IMR-90 (cell line): ENCODE results near the gene EIF4E1B.

Experiments used
- BHLHE40 ChIP-seq: fragments of 150-350 bp; IDR thresholded peaks from 2 replicates; pipeline ENCODE4 v1.6.1; 2016; ENCODE audit warnings: mild to moderate bottlenecking, low read depth, low read length
- CEBPB ChIP-seq: IDR thresholded peaks from 2 replicates; pipeline ENCODE4 v1.6.1; 2012; ENCODE audit warnings: low read depth, low read length, improper control_type of control experiment
- FOS ChIP-seq: fragments of 150-350 bp; IDR thresholded peaks from 2 replicates; pipeline ENCODE4 v1.6.1; 2016; ENCODE audit warnings: low read depth, low read length
- MAFK ChIP-seq: IDR thresholded peaks from 2 replicates; pipeline ENCODE4 v1.6.1; 2012; ENCODE audit warnings: low read depth, low read length, improper control_type of control experiment
- MAZ ChIP-seq: IDR thresholded peaks from 2 replicates; pipeline ENCODE4 v1.6.1; 2012; ENCODE audit warnings: low read depth, mild to moderate bottlenecking, low read length, improper control_type of control experiment, moderate library complexity, borderline replicate concordance
- MXI1 ChIP-seq: IDR thresholded peaks from 2 replicates; pipeline ENCODE4 v1.6.1; 2012; ENCODE audit warnings: low read depth, mild to moderate bottlenecking, low read length, moderate library complexity, borderline replicate concordance
- NFE2L2 ChIP-seq: fragments of 150-350 bp; IDR thresholded peaks from 2 replicates; pipeline ENCODE4 v1.6.1; 2016; ENCODE audit warnings: low read depth, mild to moderate bottlenecking, low read length
- POLR2A ChIP-seq: IDR thresholded peaks from 2 replicates; pipeline ENCODE4 v1.6.1; 2012; ENCODE audit warnings: mild to moderate bottlenecking, low read depth, low read length
- RAD21 ChIP-seq: IDR thresholded peaks from 2 replicates; pipeline ENCODE4 v1.6.1; 2012; ENCODE audit warnings: low read length, improper control_type of control experiment
- RCOR1 ChIP-seq: IDR thresholded peaks from 2 replicates; pipeline ENCODE4 v1.6.1; 2012; ENCODE audit warnings: mild to moderate bottlenecking, low read length, improper control_type of control experiment; ENCODE audit not compliant: insufficient replicate concordance
- RFX5 ChIP-seq: IDR thresholded peaks from 2 replicates; pipeline ENCODE4 v1.8.0; 2012; ENCODE audit warnings: low read depth, mild to moderate bottlenecking, low read length, moderate library complexity
- SMC3 ChIP-seq: fragments of 150-350 bp; IDR thresholded peaks from 2 replicates; pipeline ENCODE4 v1.6.1; 2016; ENCODE audit warnings: low read depth, mild to moderate bottlenecking, antibody characterized with exemption, low read length, moderate library complexity
- TF ChIP-seq, protein P1 (sequence below): conservative IDR thresholded peaks from 2 replicates; pipeline ENCODE4 v1.5.1; 2012; ENCODE audit warnings: mild to moderate bottlenecking, low read depth, low read length, improper control_type of control experiment
- TF ChIP-seq, protein P2 (sequence below): fragments of 150-350 bp; IDR thresholded peaks from 2 replicates; pipeline ENCODE4 v1.6.1; 2017; ENCODE audit warnings: mild to moderate bottlenecking, antibody characterized with exemption, low read length, low read depth

DNA sequence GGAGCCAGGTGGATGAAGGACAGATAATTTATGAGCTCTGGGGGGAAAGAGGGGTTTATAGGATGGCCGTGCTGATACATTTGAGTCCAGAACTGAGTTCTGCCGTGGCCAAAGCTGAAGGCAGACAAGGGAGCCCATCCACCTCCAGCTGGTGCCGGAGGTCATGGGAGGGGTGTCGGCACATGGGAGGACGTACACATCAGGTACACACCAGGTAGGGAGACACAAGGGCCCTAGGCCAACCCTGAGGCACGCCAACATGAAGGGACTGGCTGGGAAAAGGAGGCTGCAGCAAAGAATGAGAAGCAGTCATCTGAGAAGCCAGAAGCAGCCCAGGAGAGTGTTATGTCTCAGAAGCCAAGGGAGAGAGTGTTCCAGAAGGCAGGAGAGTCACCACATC is 18.5 kb upstream of the EIF4E1B start:
- TF ChIP-seq, protein P1, sequence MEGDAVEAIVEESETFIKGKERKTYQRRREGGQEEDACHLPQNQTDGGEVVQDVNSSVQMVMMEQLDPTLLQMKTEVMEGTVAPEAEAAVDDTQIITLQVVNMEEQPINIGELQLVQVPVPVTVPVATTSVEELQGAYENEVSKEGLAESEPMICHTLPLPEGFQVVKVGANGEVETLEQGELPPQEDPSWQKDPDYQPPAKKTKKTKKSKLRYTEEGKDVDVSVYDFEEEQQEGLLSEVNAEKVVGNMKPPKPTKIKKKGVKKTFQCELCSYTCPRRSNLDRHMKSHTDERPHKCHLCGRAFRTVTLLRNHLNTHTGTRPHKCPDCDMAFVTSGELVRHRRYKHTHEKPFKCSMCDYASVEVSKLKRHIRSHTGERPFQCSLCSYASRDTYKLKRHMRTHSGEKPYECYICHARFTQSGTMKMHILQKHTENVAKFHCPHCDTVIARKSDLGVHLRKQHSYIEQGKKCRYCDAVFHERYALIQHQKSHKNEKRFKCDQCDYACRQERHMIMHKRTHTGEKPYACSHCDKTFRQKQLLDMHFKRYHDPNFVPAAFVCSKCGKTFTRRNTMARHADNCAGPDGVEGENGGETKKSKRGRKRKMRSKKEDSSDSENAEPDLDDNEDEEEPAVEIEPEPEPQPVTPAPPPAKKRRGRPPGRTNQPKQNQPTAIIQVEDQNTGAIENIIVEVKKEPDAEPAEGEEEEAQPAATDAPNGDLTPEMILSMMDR, result no peak
- TF ChIP-seq RFX5 (no peak), NFE2L2 (no peak), MAFK (no peak), POLR2A (no peak), MAZ (no peak), MXI1 (no peak), RAD21 (no peak), RCOR1 (no peak), BHLHE40 (no peak), FOS (no peak), SMC3 (no peak), CEBPB (no peak)
- TF ChIP-seq, protein P2, sequence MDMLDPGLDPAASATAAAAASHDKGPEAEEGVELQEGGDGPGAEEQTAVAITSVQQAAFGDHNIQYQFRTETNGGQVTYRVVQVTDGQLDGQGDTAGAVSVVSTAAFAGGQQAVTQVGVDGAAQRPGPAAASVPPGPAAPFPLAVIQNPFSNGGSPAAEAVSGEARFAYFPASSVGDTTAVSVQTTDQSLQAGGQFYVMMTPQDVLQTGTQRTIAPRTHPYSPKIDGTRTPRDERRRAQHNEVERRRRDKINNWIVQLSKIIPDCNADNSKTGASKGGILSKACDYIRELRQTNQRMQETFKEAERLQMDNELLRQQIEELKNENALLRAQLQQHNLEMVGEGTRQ, result no peak
